Measurements from ENCODE around the gene MRPL20.

MRPL20 gene

GRCh38 chr1:1374589-1374928, 32.5 kb downstream of the MRPL20 start:
- Histone ChIP-seq H2AFZ (ENCODE audit: low read length) (no peak overlapping the region), H3K4me2 (ENCODE audit: low read length) (peak overlapping the region; percentile 85), H3K27ac (ENCODE audit: low read depth, low read length, poor library complexity, severe bottlenecking) (no peak overlapping the region), H3K27me3 (ENCODE audit: insufficient read depth, low read length) (no peaks in the 10 kb centered on the region), H3K9me2 (ENCODE audit: low read depth, low read length) (no peaks in the 10 kb centered on the region), H3K4me1 (ENCODE audit: insufficient read depth, low read length, severe bottlenecking) (peaks cover 39% of the 10 kb centered on the region), H3K4me3 (ENCODE audit: low read depth, low read length, poor library complexity, severe bottlenecking) (peak overlapping the region; percentile 98), H3F3A (ENCODE audit: insufficient read depth, low read length) (no peaks in the 10 kb centered on the region), H4K20me1 (ENCODE audit: insufficient read depth, low read length) (no peaks in the 10 kb centered on the region), H3K9me3 (ENCODE audit: low read length) (no peaks in the 10 kb centered on the region), H3K9ac (ENCODE audit: low read length) (peak overlapping the region; percentile 100), H3K36me3 (ENCODE audit: insufficient read depth, low read length) (peaks cover 14% of the 10 kb centered on the region; the same call in 1 of the 2 replicates), H3K79me2 (ENCODE audit: insufficient read depth, low read length) (peaks cover 10% of the 10 kb centered on the region; the same call in 1 of the 2 replicates)
- TF ChIP-seq EZH2 (IDR thresholded peaks at IDR 0.05; ENCODE audit: borderline replicate concordance, low read length): no peak
- no peak for TF ChIP-seq CTCF (IDR thresholded peaks at IDR 0.05; ENCODE audit: low read length)

- Histone ChIP-seq H3K9me2 (ENCODE audit: low read depth, low read length) (no peaks in the 10 kb centered on the region), H3K9ac (ENCODE audit: low read length) (peak overlapping the region; percentile 100), H3F3A (ENCODE audit: insufficient read depth, low read length) (no peaks in the 10 kb centered on the region), H3K79me2 (ENCODE audit: insufficient read depth, low read length) (peaks cover 10% of the 10 kb centered on the region; the same call in 1 of the 2 replicates), H2AFZ (ENCODE audit: low read length) (no peak overlapping the region), H3K4me2 (ENCODE audit: low read length) (peak overlapping the region; percentile 85), H3K9me3 (ENCODE audit: low read length) (no peaks in the 10 kb centered on the region), H3K36me3 (ENCODE audit: insufficient read depth, low read length) (peaks cover 14% of the 10 kb centered on the region; the same call in 1 of the 2 replicates), H3K27me3 (ENCODE audit: insufficient read depth, low read length) (no peaks in the 10 kb centered on the region), H4K20me1 (ENCODE audit: insufficient read depth, low read length) (no peaks in the 10 kb centered on the region), H3K4me3 (ENCODE audit: low read depth, low read length, poor library complexity, severe bottlenecking) (peak overlapping the region; percentile 98), H3K27ac (ENCODE audit: low read depth, low read length, poor library complexity, severe bottlenecking) (no peak overlapping the region), H3K4me1 (ENCODE audit: insufficient read depth, low read length, severe bottlenecking) (peaks cover 39% of the 10 kb centered on the region)
- TF ChIP-seq CTCF (IDR thresholded peaks at IDR 0.05; ENCODE audit: low read length): no peak
- TF ChIP-seq EZH2 (IDR thresholded peaks at IDR 0.05; ENCODE audit: borderline replicate concordance, low read length): no peak
Observed at GRCh38 chr1:1373815-1374588, 33.1 kb downstream of the MRPL20 start.

- Histone ChIP-seq H3K27ac (ENCODE audit: low read depth, low read length, poor library complexity, severe bottlenecking) (no peak overlapping the region), H3K4me2 (ENCODE audit: low read length) (peak overlapping the region; percentile 85), H3F3A (ENCODE audit: insufficient read depth, low read length) (no peaks in the 10 kb centered on the region), H3K9me2 (ENCODE audit: low read depth, low read length) (no peaks in the 10 kb centered on the region), H3K4me3 (ENCODE audit: low read depth, low read length, poor library complexity, severe bottlenecking) (peak overlapping the region; percentile 98), H3K36me3 (ENCODE audit: insufficient read depth, low read length) (peaks cover 14% of the 10 kb centered on the region; the same call in 1 of the 2 replicates), H3K9ac (ENCODE audit: low read length) (peak overlapping the region; percentile 100; the same call in 1 of the 2 replicates), H3K79me2 (ENCODE audit: insufficient read depth, low read length) (peaks cover 10% of the 10 kb centered on the region; the same call in 1 of the 2 replicates), H4K20me1 (ENCODE audit: insufficient read depth, low read length) (no peaks in the 10 kb centered on the region), H3K9me3 (ENCODE audit: low read length) (no peaks in the 10 kb centered on the region), H3K27me3 (ENCODE audit: insufficient read depth, low read length) (no peaks in the 10 kb centered on the region), H3K4me1 (ENCODE audit: insufficient read depth, low read length, severe bottlenecking) (peaks cover 39% of the 10 kb centered on the region), H2AFZ (ENCODE audit: low read length) (no peak overlapping the region)
- TF ChIP-seq CTCF (IDR thresholded peaks at IDR 0.05; ENCODE audit: low read length): no peak
- TF ChIP-seq EZH2 (IDR thresholded peaks at IDR 0.05; ENCODE audit: borderline replicate concordance, low read length): no peak
Observed at GRCh38 chr1:1373051-1373814, 33.9 kb downstream of the MRPL20 start.

Measured in OCI-LY1 (cell line).